HG03103 (cell line): ENCODE results near the gene OLR1.

ENCODE experiments used
- ATAC-seq: cut with Tn5 transposase; IDR thresholded peaks from one replicate; pipeline ENCODE4 v1.9.1; 2021; ENCODE audit warnings: low read depth; ENCODE audit not compliant: unreplicated experiment

OLR1 gene

DNA sequence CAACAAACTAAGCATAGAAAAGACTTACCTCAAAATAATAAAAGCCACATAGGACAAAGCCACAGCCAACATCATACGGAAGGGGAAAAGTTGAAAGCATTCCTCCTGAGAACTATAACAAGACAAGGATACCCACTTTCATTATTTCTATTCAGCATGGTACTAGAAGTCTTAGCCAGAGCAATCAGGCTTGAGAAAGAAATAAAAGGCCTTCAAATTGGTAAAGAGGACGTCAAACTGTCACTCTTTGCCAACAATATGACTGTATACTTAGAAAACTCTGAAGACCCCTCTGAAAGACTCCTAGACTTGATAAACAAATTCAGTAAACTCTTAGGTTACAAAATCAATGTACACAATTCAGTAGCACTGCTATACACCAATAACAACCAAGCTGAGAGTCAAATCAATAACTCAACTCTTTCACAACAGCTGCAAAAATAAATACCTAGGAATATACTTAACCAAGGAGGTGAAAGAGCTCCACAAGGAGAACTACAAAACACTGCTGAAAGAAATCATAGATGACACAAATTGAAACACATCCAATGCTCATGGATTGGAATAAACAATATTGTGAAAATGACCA is 61.6 kb downstream of the OLR1 start:
- no peak for ATAC-seq
